Liver (tissue), 9 donors: ENCODE data around the gene ENTR1. TPM values are rescaled to one million over a fixed set of nuclear protein-coding genes. Genes with fewer than 3 reads are reported as not detected.

Experiments used
- DNase-seq: peaks from one replicate; pipeline ENCODE4 v3.0.0-alpha.2; 2017; ENCODE audit warnings: low spot score
- H3K27ac ChIP-seq, 2 donors: one replicate each; pipeline ENCODE4 v1.7.0; 2013; ENCODE audit warnings: inconsistent platforms in 2 of 2, low read length in 2 of 2, control low read depth in 1 of 2, low read depth in 1 of 2, mild to moderate bottlenecking in 1 of 2
- H3K27me3 ChIP-seq, 4 donors: one replicate each; pipeline versions ENCODE4 v1.6.1 to v1.7.0; 2013; ENCODE audit warnings: low read length in 3 of 4, inconsistent platforms in 1 of 4, mild to moderate bottlenecking in 1 of 4, moderate library complexity in 1 of 4; ENCODE audit not compliant: control insufficient read depth in 4 of 4, insufficient read depth in 4 of 4
- H3K36me3 ChIP-seq, 4 donors: one replicate each; pipeline versions ENCODE4 v1.6.1 to v1.7.0; 2013; ENCODE audit warnings: low read length in 3 of 4, mild to moderate bottlenecking in 3 of 4, low read depth in 1 of 4, moderate library complexity in 1 of 4; ENCODE audit not compliant: control insufficient read depth in 4 of 4, insufficient read depth in 3 of 4
- H3K4me1 ChIP-seq, 4 donors: one replicate each; pipeline versions ENCODE4 v1.6.1 to v1.7.0; 2013; ENCODE audit warnings: low read length in 3 of 4, mild to moderate bottlenecking in 3 of 4, moderate library complexity in 1 of 4; ENCODE audit not compliant: control insufficient read depth in 4 of 4, insufficient read depth in 4 of 4
- H3K4me3 ChIP-seq, 3 donors: one replicate each; pipeline versions ENCODE4 v1.6.1 to v1.7.0; 2013; ENCODE audit warnings: low read length in 3 of 3, control low read depth in 1 of 3, low read depth in 1 of 3, mild to moderate bottlenecking in 1 of 3
- H3K9ac ChIP-seq, 2 donors: one replicate each; pipeline ENCODE4 v1.7.0; 2013; ENCODE audit warnings: low read length in 2 of 2, mild to moderate bottlenecking in 2 of 2, moderate library complexity in 2 of 2, control low read depth in 1 of 2, low read depth in 1 of 2
- H3K9me3 ChIP-seq, 4 donors: one replicate each; pipeline versions ENCODE4 v1.6.1 to v1.7.0; 2013; ENCODE audit warnings: low read length in 3 of 4; ENCODE audit not compliant: control insufficient read depth in 4 of 4
- EGR1 ChIP-seq, 2 donors: IDR thresholded peaks; 2 replicates each; pipeline ENCODE4 v1.6.1; 2016 to 2018; ENCODE audit warnings: antibody characterized with exemption in 2 of 2, low read depth in 2 of 2
- FOXA2 ChIP-seq: IDR thresholded peaks from 2 replicates; pipeline ENCODE4 v1.6.1; 2016; ENCODE audit warnings: antibody characterized with exemption
- GABPA ChIP-seq, 2 donors: IDR thresholded peaks in 1 of 2; conservative IDR thresholded peaks in 1 of 2; 2 replicates each; pipeline ENCODE4 v1.6.1; 2016; ENCODE audit warnings: antibody characterized with exemption in 2 of 2, mild to moderate bottlenecking in 1 of 2, moderate library complexity in 1 of 2
- JUND ChIP-seq, 2 donors: IDR thresholded peaks; 2 replicates each; pipeline ENCODE4 v1.6.1; 2016; ENCODE audit warnings: antibody characterized with exemption in 2 of 2
- NR2F2 ChIP-seq: IDR thresholded peaks from 2 replicates; pipeline ENCODE4 v1.6.1; 2016; ENCODE audit warnings: antibody characterized with exemption
- RXRA ChIP-seq, 2 donors: IDR thresholded peaks; 2 replicates each; pipeline ENCODE4 v1.6.1; 2017 to 2018; ENCODE audit warnings: antibody characterized with exemption in 2 of 2, mild to moderate bottlenecking in 1 of 2
- SP1 ChIP-seq: IDR thresholded peaks from 2 replicates; pipeline ENCODE4 v1.6.1; 2018; ENCODE audit warnings: antibody characterized with exemption, mild to moderate bottlenecking
- TAF1 ChIP-seq: conservative IDR thresholded peaks from 2 replicates; pipeline ENCODE4 v1.6.1; 2016; ENCODE audit warnings: antibody characterized with exemption, mild to moderate bottlenecking
- whole genome bisulfite sequencing: extraction: QIAGEN DNeasy Blood & Tissue Kit; methylation state at CpG from one replicate; pipeline ENCODE4 v1.1.7; 2013; 5-methylcytosine and 5-hydroxymethylcytosine counted together
- polyA plus RNA-seq, 2 donors: library from polyadenylated mRNA; stranded (reverse) in 1 of 2; unstranded in 1 of 2; fragments of 200-250 nt in 1 of 2; fragments of >200 nt in 1 of 2; fragmentation: Nextera tagmentation in 1 of 2; extraction: Ambion mirVana in 1 of 2; gene quantifications; one replicate each; pipeline versions ENCODE4 v1.2.1 to v1.2.3, GENCODE V29; 2013 to 2015
- total RNA-seq, 2 donors: library from RNA; depleted of rRNA; stranded (reverse); fragments of >200 nt; gene quantifications; one replicate each; pipeline ENCODE4 v1.2.3, GENCODE V29; 2014
- TF ChIP-seq, protein P1 (sequence below): IDR thresholded peaks from 2 replicates; pipeline ENCODE4 v1.6.1; 2016; ENCODE audit warnings: antibody characterized with exemption
- TF ChIP-seq, protein P2 (sequence below): IDR thresholded peaks from 2 replicates; pipeline ENCODE4 v1.6.1; 2016; ENCODE audit warnings: antibody characterized with exemption
- donor health status: healthy.
- donor health status: healthy.
- donor health status: healthy.
- donor health status: healthy.
- donor health status: healthy.

The ENTR1 gene
- total and polyA plus RNA-seq, 4 donors: 11.0 to 28.1 (median 19.1) TPM

DNA sequence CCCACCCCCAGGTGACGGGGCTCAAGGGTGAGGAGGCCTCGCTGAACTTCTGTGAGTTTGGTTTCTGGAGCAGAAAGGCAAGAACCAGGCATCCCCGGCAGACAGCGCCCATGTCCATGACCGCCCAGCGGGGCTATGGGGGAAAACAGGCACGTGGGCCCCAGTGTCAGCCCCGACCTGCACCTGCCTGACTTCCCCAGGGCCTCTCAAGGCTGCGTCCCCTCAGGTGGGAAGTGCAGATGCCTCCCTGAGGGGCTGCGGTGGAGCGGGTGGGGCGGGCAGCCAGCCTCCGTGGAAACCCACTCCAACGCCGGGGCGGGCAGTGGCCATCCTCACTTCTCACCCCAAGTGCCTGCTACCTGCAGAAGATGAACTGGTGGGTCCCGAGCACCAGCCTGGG, 30.0 kb downstream of the ENTR1 start (continued):
- TF ChIP-seq, protein P1, sequence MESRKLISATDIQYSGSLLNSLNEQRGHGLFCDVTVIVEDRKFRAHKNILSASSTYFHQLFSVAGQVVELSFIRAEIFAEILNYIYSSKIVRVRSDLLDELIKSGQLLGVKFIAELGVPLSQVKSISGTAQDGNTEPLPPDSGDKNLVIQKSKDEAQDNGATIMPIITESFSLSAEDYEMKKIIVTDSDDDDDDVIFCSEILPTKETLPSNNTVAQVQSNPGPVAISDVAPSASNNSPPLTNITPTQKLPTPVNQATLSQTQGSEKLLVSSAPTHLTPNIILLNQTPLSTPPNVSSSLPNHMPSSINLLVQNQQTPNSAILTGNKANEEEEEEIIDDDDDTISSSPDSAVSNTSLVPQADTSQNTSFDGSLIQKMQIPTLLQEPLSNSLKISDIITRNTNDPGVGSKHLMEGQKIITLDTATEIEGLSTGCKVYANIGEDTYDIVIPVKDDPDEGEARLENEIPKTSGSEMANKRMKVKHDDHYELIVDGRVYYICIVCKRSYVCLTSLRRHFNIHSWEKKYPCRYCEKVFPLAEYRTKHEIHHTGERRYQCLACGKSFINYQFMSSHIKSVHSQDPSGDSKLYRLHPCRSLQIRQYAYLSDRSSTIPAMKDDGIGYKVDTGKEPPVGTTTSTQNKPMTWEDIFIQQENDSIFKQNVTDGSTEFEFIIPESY: no peak
- TF ChIP-seq JUND (IDR thresholded peaks at IDR 0.05): no peak

DNA sequence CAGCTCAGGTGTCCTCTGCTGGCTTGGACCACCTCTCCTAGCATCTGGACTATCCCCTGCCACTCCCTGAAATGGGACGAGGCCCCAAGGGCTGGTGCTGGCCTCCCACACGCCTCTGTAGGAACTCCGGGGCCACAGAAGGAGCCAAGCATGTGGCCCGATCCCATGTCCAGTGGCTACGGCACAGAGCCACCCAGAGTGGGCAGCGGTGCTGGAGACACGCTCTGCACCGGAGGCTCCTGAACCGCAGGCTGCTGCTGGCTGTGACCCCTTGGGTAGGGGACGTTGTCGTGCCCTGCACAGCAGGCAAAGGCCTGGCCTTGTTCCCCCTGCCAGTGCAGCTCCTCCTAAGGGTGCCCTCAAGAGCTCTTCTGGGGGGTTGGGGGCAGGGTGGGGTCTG, 30.5 kb downstream of the ENTR1 start:
- H3K9me3 ChIP-seq: no peaks in the 10 kb centered on the region
- peaks cover 0 to 15% (median 4%) of the 10 kb centered on the region in 4 donors for H3K4me1 ChIP-seq
- no peak for TF ChIP-seq EGR1 (IDR thresholded peaks at IDR 0.05; ENCODE audit: low read depth in 2 of 2)
- no peak for TF ChIP-seq GABPA (IDR thresholded peaks at IDR 0.05 in 1 of 2, conservative IDR thresholded peaks at IDR 0.05 in 1 of 2)
- TF ChIP-seq RXRA (IDR thresholded peaks at IDR 0.05): no peak
- no peak overlapping the region for H3K27ac ChIP-seq
- 95% methylated on average over 11 of the region's 11 CpGs for WGBS
- no peak overlapping the region for H3K4me3 ChIP-seq
- no peaks in the 10 kb centered on the region for H3K27me3 ChIP-seq
- no peak overlapping the region for H3K9ac ChIP-seq
- peaks cover 6 to 54% (median 17%) of the 10 kb centered on the region in 4 donors for H3K36me3 ChIP-seq
- DNase-seq: no peak

DNA sequence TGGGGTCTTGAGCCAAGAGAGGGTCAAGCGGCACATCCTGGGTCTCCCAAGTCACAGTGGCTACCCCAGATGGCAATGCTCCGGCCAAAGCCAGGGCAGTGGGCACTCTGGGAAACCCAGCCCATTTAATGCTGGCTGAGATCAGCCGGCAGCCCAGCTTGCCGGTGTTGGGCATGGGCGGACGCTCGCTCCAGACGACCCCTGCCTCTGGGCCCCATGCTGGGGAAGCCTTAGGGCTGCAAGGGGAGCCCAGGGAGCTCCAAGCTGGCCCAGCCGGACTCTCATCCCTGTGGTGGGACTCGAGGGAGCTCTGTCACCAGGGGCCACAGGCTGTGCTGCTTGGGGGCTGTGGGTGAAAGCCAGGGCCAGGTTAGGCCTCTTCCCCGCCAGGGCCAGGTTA, 31.0 kb downstream of the ENTR1 start:
- H3K4me3 ChIP-seq: no peak overlapping the region
- TF ChIP-seq NR2F2: no peak
- no peak for TF ChIP-seq SP1
- no peak for TF ChIP-seq TAF1
- TF ChIP-seq, protein P2, sequence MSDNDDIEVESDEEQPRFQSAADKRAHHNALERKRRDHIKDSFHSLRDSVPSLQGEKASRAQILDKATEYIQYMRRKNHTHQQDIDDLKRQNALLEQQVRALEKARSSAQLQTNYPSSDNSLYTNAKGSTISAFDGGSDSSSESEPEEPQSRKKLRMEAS: no peak
- no peak for DNase-seq
- peaks cover 0 to 15% (median 4%) of the 10 kb centered on the region in 4 donors for H3K4me1 ChIP-seq
- 97% methylated on average over 11 of the region's 11 CpGs for WGBS
- no peaks in the 10 kb centered on the region for H3K27me3 ChIP-seq
- H3K36me3 ChIP-seq: peaks cover 6 to 51% (median 17%) of the 10 kb centered on the region in 4 donors
- H3K9me3 ChIP-seq: no peaks in the 10 kb centered on the region
- no peak overlapping the region for H3K9ac ChIP-seq
- H3K27ac ChIP-seq: no peak overlapping the region

DNA sequence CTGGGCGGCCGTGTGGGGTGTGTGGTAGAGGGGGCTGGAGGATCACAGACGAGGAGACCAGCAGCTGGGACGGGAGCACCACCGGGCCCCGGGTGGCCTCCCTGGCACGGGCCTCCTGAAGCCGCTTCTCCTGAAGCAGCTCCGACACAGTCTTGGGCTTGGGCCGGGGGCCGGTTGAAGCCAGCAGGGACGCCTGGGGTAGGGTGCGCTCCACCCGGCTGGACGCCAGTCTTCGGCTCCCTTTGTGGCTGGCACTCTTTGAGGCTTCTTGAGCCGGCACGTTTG, 31.5 kb downstream of the ENTR1 start:
- no peak for TF ChIP-seq GABPA (IDR thresholded peaks at IDR 0.05 in 1 of 2, conservative IDR thresholded peaks at IDR 0.05 in 1 of 2)
- TF ChIP-seq FOXA2: no peak
- no peak for TF ChIP-seq TAF1
- no peak for TF ChIP-seq SP1
- 93% methylated on average over 18 of the region's 18 CpGs for WGBS
- no peak overlapping the region for H3K4me3 ChIP-seq
- H3K27ac ChIP-seq: no peak overlapping the region
- H3K27me3 ChIP-seq: no peaks in the 10 kb centered on the region
- no peaks in the 10 kb centered on the region for H3K9me3 ChIP-seq
- peaks cover 3 to 46% (median 15%) of the 10 kb centered on the region in 4 donors for H3K36me3 ChIP-seq
- H3K9ac ChIP-seq: no peak overlapping the region
- no peak for DNase-seq
- peaks cover 0 to 15% (median 4%) of the 10 kb centered on the region in 4 donors for H3K4me1 ChIP-seq
